Left lung (tissue), 10 donors: ENCODE measurements around the gene HLA-DOA. TPM values are rescaled to one million over a fixed set of nuclear protein-coding genes. Genes with fewer than 3 reads are reported as not detected.

Source experiments
- ATAC-seq: fragments of 200-7000 bp; cut with Tn5 transposase; one replicate; pipeline ENCODE4 v1.9.1; 2020; ENCODE audit warnings: moderate library complexity
- DNase-seq, 4 donors: peaks; one replicate each; pipeline ENCODE4 v3.0.0-alpha.2; 2013 to 2020
- H3K27ac ChIP-seq, 2 donors: fragments of 200-600 bp; sonication (generic) in 1 of 2; one replicate each; pipeline versions ENCODE4 v1.5.0 to v1.8.0; 2020 to 2021
- H3K27me3 ChIP-seq, 2 donors: fragments of 200-600 bp; sonication (generic) in 1 of 2; one replicate each; pipeline versions ENCODE4 v1.5.0 to v1.8.0; 2020 to 2021
- H3K36me3 ChIP-seq, 2 donors: fragments of 200-600 bp; sonication (generic) in 1 of 2; one replicate each; pipeline versions ENCODE4 v1.5.0 to v1.8.0; 2020 to 2021
- H3K4me1 ChIP-seq, 2 donors: fragments of 200-600 bp; one replicate each; pipeline ENCODE4 v1.8.0; 2021
- H3K4me3 ChIP-seq, 2 donors: fragments of 200-600 bp; sonication (generic) in 1 of 2; one replicate each; pipeline versions ENCODE4 v1.5.0 to v1.8.0; 2020 to 2021; ENCODE audit warnings: mild to moderate bottlenecking in 1 of 2
- H3K9me3 ChIP-seq, 2 donors: fragments of 200-600 bp; sonication (generic) in 1 of 2; one replicate each; pipeline versions ENCODE4 v1.5.0 to v1.8.0; 2020 to 2021
- intact Hi-C, 2 donors: fragments of 100-400 bp; cut with DNase I; formaldehyde crosslinking; loops; one replicate each; pipeline versions ENCODE4 v1.11.2 to v1.14.2; 2022
- polyA plus RNA-seq, 6 donors: library from polyadenylated mRNA; unstranded; fragments of 120-200 nt; gene quantifications; one replicate each; pipeline ENCODE4 v1.2.1, GENCODE V29; 2013; ENCODE audit not compliant: insufficient read length in 6 of 6
- total RNA-seq, 2 donors: library from RNA; stranded (reverse); fragmentation: NEBNext Ultra II Directional; extraction: Animal tissue kit (Norgen Biotek cat#: 25700); gene quantifications; one replicate each; pipeline ENCODE4 v1.2.1, GENCODE V29; 2021
- TF ChIP-seq, protein P1 (sequence below), 2 donors: fragments of 200-600 bp; sonication (generic) in 1 of 2; IDR thresholded peaks; one replicate each; pipeline versions ENCODE4 v1.5.0 to v1.8.0; 2021; ENCODE audit warnings: antibody characterized with exemption in 2 of 2
- donor health status: DM: no; HTN: yes; CAD: no.
- donor health status: DM: no; HTN: no; CAD: no.

HLA-DOA gene
- total and polyA plus RNA-seq, 8 donors, result 1.8 to 20.6 (median 3.0) TPM

GRCh38 chr6:32979720-32980487 lies 29.5 kb downstream of the HLA-DOA start:
- DNase-seq (no peak), ATAC-seq (no peak)
- Histone ChIP-seq H3K4me1 (peaks cover 9 to 76% of the 10 kb centered on the region in 2 donors), H3K27ac (no peak overlapping the region), H3K36me3 (peaks cover 17 to 75% of the 10 kb centered on the region in 2 donors), H3K27me3 (no peaks in the 10 kb centered on the region), H3K9me3 (no peaks in the 10 kb centered on the region), H3K4me3 (no peak overlapping the region)
- intact Hi-C loops, result loop anchor here (5.0 to 10.0 kb wide), 3 partner anchors 43 to 93 kb away; no protein-coding TSS in a partner anchor
- TF ChIP-seq, protein P1, sequence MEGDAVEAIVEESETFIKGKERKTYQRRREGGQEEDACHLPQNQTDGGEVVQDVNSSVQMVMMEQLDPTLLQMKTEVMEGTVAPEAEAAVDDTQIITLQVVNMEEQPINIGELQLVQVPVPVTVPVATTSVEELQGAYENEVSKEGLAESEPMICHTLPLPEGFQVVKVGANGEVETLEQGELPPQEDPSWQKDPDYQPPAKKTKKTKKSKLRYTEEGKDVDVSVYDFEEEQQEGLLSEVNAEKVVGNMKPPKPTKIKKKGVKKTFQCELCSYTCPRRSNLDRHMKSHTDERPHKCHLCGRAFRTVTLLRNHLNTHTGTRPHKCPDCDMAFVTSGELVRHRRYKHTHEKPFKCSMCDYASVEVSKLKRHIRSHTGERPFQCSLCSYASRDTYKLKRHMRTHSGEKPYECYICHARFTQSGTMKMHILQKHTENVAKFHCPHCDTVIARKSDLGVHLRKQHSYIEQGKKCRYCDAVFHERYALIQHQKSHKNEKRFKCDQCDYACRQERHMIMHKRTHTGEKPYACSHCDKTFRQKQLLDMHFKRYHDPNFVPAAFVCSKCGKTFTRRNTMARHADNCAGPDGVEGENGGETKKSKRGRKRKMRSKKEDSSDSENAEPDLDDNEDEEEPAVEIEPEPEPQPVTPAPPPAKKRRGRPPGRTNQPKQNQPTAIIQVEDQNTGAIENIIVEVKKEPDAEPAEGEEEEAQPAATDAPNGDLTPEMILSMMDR (IDR thresholded peaks at IDR 0.05), result no peak

DNA sequence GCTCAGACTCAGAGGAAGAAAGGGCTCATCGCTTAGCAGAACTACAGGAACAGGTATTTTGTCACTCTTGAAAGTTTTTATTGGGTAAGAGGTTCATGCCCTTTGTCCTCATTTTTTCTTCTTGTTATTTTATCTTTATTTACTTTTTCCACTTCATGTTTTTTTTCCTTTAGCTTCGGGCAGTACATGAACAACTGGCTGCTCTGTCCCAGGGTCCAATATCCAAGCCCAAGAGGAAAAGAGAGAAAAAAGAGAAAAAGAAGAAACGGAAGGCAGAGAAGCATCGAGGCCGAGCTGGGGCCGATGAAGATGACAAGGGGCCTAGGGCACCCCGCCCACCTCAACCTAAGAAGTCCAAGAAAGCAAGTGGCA lies 31.5 kb downstream of the HLA-DOA start:
- H3K27me3 ChIP-seq, result no peaks in the 10 kb centered on the region
- ATAC-seq (no peak), DNase-seq (no peak)
- TF ChIP-seq, protein P1 (IDR thresholded peaks at IDR 0.05), result no peak
- H3K4me3 ChIP-seq, result no peak overlapping the region
- H3K36me3 ChIP-seq, result peaks cover 17 to 93% of the 10 kb centered on the region in 2 donors
- intact Hi-C loops, result loop anchor here in 1 of 2 donors (5.0 kb wide), 1 partner anchor 41 kb away; no protein-coding TSS in a partner anchor
- no peak overlapping the region for H3K27ac ChIP-seq
- H3K4me1 ChIP-seq, result peaks cover 9 to 73% of the 10 kb centered on the region in 2 donors
- no peaks in the 10 kb centered on the region for H3K9me3 ChIP-seq

DNA sequence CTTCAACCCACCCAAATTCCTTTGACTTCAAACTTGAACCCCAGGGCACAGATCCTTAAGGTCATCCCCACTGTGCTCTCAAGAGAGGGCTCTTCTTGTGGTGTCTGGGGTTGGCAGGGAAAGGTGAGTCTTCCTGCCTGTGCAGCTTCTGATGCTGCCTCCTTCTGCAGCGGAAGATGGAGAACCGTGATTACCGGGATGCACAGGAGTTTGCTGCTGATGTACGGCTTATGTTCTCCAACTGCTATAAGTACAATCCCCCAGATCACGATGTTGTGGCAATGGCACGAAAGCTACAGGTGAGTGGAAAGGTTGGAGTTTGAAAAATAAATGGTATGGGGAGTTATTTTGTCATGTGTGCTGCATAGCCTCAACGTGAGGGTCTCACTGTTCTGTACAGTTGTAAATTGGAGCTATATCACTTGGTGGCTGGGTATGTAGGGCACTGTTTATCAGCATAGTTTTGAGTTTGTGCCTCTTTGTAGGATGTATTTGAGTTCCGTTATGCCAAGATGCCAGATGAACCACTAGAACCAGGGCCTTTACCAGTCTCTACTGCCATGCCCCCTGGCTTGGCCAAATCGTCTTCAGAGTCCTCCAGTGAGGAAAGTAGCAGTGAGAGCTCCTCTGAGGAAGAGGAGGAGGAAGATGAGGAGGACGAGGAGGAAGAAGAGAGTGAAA lies 32.0 kb downstream of the HLA-DOA start:
- Histone ChIP-seq H3K36me3 (peaks cover 17 to 99% of the 10 kb centered on the region in 2 donors), H3K4me1 (peaks cover 9 to 73% of the 10 kb centered on the region in 2 donors), H3K27me3 (no peaks in the 10 kb centered on the region), H3K27ac (no peak overlapping the region), H3K4me3 (peak overlapping the region in 1 of 2 donors; percentile 3), H3K9me3 (no peaks in the 10 kb centered on the region)
- TF ChIP-seq, protein P1 (IDR thresholded peaks at IDR 0.05), result no peak
- DNase-seq (no peak), ATAC-seq (no peak)
- intact Hi-C loops, result loop anchor here in 1 of 2 donors (5.0 kb wide), 1 partner anchor 40 kb away; no protein-coding TSS in a partner anchor

DNA sequence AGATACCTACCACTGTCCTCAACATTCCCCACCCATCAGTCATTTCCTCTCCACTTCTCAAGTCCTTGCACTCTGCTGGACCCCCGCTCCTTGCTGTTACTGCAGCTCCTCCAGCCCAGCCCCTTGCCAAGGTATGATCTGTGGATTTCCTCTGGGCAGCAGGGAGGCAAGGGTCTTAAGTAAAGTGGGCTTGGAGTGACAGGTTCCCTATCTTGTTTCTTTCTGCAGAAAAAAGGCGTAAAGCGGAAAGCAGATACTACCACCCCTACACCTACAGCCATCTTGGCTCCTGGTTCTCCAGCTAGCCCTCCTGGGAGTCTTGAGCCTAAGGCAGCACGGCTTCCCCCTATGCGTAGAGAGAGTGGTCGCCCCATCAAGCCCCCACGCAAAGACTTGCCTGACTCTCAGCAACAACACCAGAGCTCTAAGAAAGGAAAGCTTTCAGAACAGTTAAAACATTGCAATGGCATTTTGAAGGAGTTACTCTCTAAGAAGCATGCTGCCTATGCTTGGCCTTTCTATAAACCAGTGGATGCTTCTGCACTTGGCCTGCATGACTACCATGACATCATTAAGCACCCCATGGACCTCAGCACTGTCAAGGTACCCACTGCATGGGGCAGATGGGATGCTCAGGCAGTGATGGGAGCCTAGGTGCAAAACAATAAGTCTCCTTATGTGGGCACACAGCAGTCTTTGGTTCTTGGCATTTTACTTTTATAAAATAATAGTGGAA lies 32.9 kb downstream of the HLA-DOA start:
- H3K36me3 ChIP-seq, result peaks cover 17 to 94% of the 10 kb centered on the region in 2 donors
- no peaks in the 10 kb centered on the region for H3K9me3 ChIP-seq
- peaks cover 9 to 69% of the 10 kb centered on the region in 2 donors for H3K4me1 ChIP-seq
- intact Hi-C loops, result loop anchor here in 1 of 2 donors (5.0 kb wide), 1 partner anchor 39 kb away; no protein-coding TSS in a partner anchor
- TF ChIP-seq, protein P1 (IDR thresholded peaks at IDR 0.05), result no peak
- H3K27me3 ChIP-seq, result no peaks in the 10 kb centered on the region
- DNase-seq (no peak), ATAC-seq (no peak)
- H3K27ac ChIP-seq, result no peak overlapping the region
- H3K4me3 ChIP-seq, result peak overlapping the region in 1 of 2 donors; percentile 100
